G401 (cell line): ENCODE results near the gene SLX9. TPM values are rescaled to one million over a fixed set of nuclear protein-coding genes. Genes with fewer than 3 reads are reported as not detected.
"Not testable (repeated sequence)": the region's sequence is repeated elsewhere in the genome, so short reads cannot be mapped to it uniquely, and the experiment has no call there.

Experiments
- DNase-seq: peaks from one replicate; pipeline ENCODE4 v3.0.0-alpha.2; 2015; ENCODE audit warnings: low spot score
- in situ Hi-C: cut with HindIII; loops from 2 replicates; pipeline ENCODE4 v1.10.0; 2016; ENCODE audit warnings: low sequenced_read_pairs, mixed read lengths
- total RNA-seq: library from RNA; depleted of rRNA; stranded (reverse); fragments of >200 nt; shearing (Covaris generic); gene quantifications from 2 replicates; pipeline ENCODE4 v1.2.3, GENCODE V29; 2014

The SLX9 gene
- total RNA-seq, 1 experiment from 2014 or later: 48.2 TPM

- DNase-seq, in situ Hi-C loops: not testable (repeated sequence)
Measured at GRCh38 chr21:44912506-44913412, 27.1 kb upstream of the SLX9 start.

- in situ Hi-C loops: no loop called here
- DNase-seq: no peak
Measured at GRCh38 chr21:44913425-44914175, 26.2 kb upstream of the SLX9 start.

- DNase-seq: no peak
- in situ Hi-C loops: no loop called here
Measured at GRCh38 chr21:44914176-44914874, 25.5 kb upstream of the SLX9 start.

- peak; percentile 29 for DNase-seq
- in situ Hi-C loops: no loop called here
Measured at GRCh38 chr21:44916965-44917364, 22.9 kb upstream of the SLX9 start.

GRCh38 chr21:44917446-44918106, 22.3 kb upstream of the SLX9 start:
- DNase-seq: no peak
- in situ Hi-C loops: no loop called here

- DNase-seq: no peak
- in situ Hi-C loops: no loop called here
Measured at GRCh38 chr21:44918107-44918470, 21.7 kb upstream of the SLX9 start.

GRCh38 chr21:44918581-44919033, 21.2 kb upstream of the SLX9 start:
- DNase-seq: no peak
- in situ Hi-C loops: no loop called here

GRCh38 chr21:44919111-44919912, 20.5 kb upstream of the SLX9 start:
- no peak for DNase-seq
- in situ Hi-C loops: no loop called here

- in situ Hi-C loops: no loop called here
- no peak for DNase-seq
Measured at GRCh38 chr21:44919913-44920693, 19.7 kb upstream of the SLX9 start.

GRCh38 chr21:44920694-44921604, 18.9 kb upstream of the SLX9 start, which contains the start of gene ITGB2:
Gene ITGB2, minus strand, starts transcription at chr21:44920899. Its CDS starts 10,117 bp downstream, at chr21:44910782.
- no peak for DNase-seq
- in situ Hi-C loops: no loop called here

GRCh38 chr21:44921928-44922327, 17.9 kb upstream of the SLX9 start:
- DNase-seq: no peak
- in situ Hi-C loops: no loop called here

GRCh38 chr21:44923480-44924084, 16.2 kb upstream of the SLX9 start:
- in situ Hi-C loops: no loop called here
- no peak for DNase-seq

- DNase-seq: no peak
- in situ Hi-C loops: no loop called here
Measured at GRCh38 chr21:44924606-44925377, 15.0 kb upstream of the SLX9 start.

GRCh38 chr21:44925378-44925755, 14.5 kb upstream of the SLX9 start:
- DNase-seq: no peak
- in situ Hi-C loops: no loop called here

- in situ Hi-C loops: no loop called here
- DNase-seq: no peak
Measured at GRCh38 chr21:44926331-44927101, 13.3 kb upstream of the SLX9 start.
